Immature natural killer cell (primary cell): ENCODE results near the gene ITGA8. TPM values are rescaled to one million over a fixed set of nuclear protein-coding genes. Genes with fewer than 3 reads are reported as not detected.

ENCODE experiments used
- DNase-seq, 3 donors: peaks; one replicate each; pipeline ENCODE4 v3.0.0; 2022; ENCODE audit warnings: mixed read lengths in 1 of 3
- H3K27ac Mint-ChIP-seq, 6 donors: one replicate each; pipeline ENCODE4 v1.8.0; 2020; ENCODE audit warnings: mixed read lengths in 6 of 6, mild to moderate bottlenecking in 5 of 6, inconsistent platforms in 4 of 6, moderate library complexity in 3 of 6
- H3K27me3 Mint-ChIP-seq, 3 donors: one replicate each; pipeline ENCODE4 v1.8.0; 2020 to 2021; ENCODE audit warnings: low read depth in 3 of 3, mild to moderate bottlenecking in 3 of 3, mixed read lengths in 3 of 3, moderate library complexity in 3 of 3, inconsistent platforms in 1 of 3
- H3K36me3 Mint-ChIP-seq, 3 donors: one replicate each; pipeline ENCODE4 v1.8.0; 2020; ENCODE audit warnings: mixed read lengths in 3 of 3, inconsistent platforms in 2 of 3, mild to moderate bottlenecking in 2 of 3
- H3K4me1 Mint-ChIP-seq, 2 donors: one replicate each; pipeline ENCODE4 v1.8.0; 2020; ENCODE audit warnings: inconsistent platforms in 2 of 2, mild to moderate bottlenecking in 2 of 2, mixed read lengths in 2 of 2, moderate library complexity in 1 of 2
- H3K4me3 Mint-ChIP-seq, 5 donors: one replicate each; pipeline ENCODE4 v1.8.0; 2020; ENCODE audit warnings: mild to moderate bottlenecking in 5 of 5, mixed read lengths in 5 of 5, inconsistent platforms in 3 of 5, moderate library complexity in 3 of 5
- H3K9me3 Mint-ChIP-seq, 6 donors: one replicate each; pipeline ENCODE4 v1.8.0; 2020; ENCODE audit warnings: mild to moderate bottlenecking in 6 of 6, mixed read lengths in 6 of 6, inconsistent platforms in 4 of 6, moderate library complexity in 3 of 6
- polyA plus RNA-seq, 3 donors: library from polyadenylated mRNA; unstranded; fragments of 300-500 nt; fragmentation: Illumina TruSeq; gene quantifications; one replicate each; pipeline ENCODE4 v1.2.3, GENCODE V29; 2021

Gene ITGA8
- polyA plus RNA-seq, 3 donors from 2014 or later, result not detected

DNA sequence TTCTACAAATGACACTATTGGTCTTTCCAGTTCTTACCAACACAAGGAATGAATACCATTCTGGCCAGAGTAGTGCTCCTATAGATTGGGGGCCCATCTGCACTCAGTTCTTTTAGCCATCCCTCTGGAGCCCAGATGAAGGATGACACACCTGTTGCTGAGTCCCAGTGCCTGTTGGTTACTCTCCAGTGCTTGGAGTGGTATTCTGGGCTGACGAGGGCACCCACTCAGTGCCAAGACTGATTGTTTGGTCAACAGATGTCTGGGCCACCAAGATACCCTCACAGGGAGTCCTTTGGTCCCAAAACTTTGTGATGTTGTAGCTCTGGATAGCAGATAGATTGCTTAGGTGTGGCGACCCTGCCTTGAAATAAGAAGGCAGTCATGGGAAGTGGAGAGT is 23.7 kb upstream of the ITGA8 start:
- no peaks in the 10 kb centered on the region for H3K4me1 Mint-ChIP-seq
- DNase-seq, result no peak
- peaks cover 0 to 3% (median 0%) of the 10 kb centered on the region in 6 donors for H3K9me3 Mint-ChIP-seq
- H3K36me3 Mint-ChIP-seq, result no peaks in the 10 kb centered on the region
- H3K27me3 Mint-ChIP-seq, result peaks cover 1 to 12% (median 5%) of the 10 kb centered on the region in 3 donors
- no peak overlapping the region for H3K4me3 Mint-ChIP-seq
- H3K27ac Mint-ChIP-seq, result no peak overlapping the region

DNA sequence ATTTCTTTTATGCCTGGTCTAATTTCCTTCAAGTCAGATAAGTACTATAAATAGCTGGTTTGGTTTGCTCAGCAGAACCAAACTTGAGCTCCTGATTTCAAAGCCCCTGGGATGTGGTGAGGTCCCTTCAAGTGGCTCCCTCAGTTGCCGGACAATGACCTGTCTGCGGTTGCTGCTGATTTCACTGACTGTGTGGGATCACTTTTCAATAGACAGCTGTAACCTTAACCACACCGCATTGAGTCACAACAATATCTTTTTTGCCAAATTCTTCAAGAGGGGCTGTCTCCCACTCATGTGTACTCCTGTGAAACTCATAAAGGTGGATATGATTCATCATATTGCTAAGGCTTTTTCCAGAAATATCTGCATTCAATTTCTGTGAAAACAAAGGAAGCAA is 23.1 kb upstream of the ITGA8 start:
- H3K4me3 Mint-ChIP-seq, result no peak overlapping the region
- no peak overlapping the region for H3K27ac Mint-ChIP-seq
- DNase-seq, result no peak
- peaks cover 0 to 3% (median 0%) of the 10 kb centered on the region in 6 donors for H3K9me3 Mint-ChIP-seq
- H3K4me1 Mint-ChIP-seq, result no peaks in the 10 kb centered on the region
- H3K36me3 Mint-ChIP-seq, result no peaks in the 10 kb centered on the region
- H3K27me3 Mint-ChIP-seq, result peaks cover 0 to 8% (median 3%) of the 10 kb centered on the region in 3 donors

DNA sequence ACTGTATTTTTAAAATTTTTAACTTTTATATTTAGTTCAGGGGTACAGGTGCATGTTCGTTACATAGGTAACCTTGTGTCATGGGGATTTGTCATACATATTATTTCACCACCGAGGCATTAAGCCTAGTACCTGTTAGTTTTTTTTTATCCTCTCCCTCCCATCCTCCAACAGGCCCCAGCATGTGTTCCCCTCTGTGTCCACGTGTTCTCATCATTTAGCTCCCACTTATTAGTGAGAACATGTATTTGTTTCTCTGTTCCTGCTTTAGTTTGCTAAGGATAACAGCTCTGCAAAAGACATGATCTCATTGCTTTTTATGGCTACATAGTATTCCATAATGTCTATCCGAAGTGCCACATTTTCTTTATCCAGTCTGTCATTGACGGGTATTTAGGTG is 22.4 kb upstream of the ITGA8 start:
- H3K27me3 Mint-ChIP-seq, result peaks cover 0 to 7% (median 3%) of the 10 kb centered on the region in 3 donors
- no peak overlapping the region for H3K27ac Mint-ChIP-seq
- no peaks in the 10 kb centered on the region for H3K36me3 Mint-ChIP-seq
- H3K4me1 Mint-ChIP-seq, result no peaks in the 10 kb centered on the region
- no peak overlapping the region for H3K4me3 Mint-ChIP-seq
- peaks cover 0 to 3% (median 0%) of the 10 kb centered on the region in 6 donors for H3K9me3 Mint-ChIP-seq
- DNase-seq, result no peak

DNA sequence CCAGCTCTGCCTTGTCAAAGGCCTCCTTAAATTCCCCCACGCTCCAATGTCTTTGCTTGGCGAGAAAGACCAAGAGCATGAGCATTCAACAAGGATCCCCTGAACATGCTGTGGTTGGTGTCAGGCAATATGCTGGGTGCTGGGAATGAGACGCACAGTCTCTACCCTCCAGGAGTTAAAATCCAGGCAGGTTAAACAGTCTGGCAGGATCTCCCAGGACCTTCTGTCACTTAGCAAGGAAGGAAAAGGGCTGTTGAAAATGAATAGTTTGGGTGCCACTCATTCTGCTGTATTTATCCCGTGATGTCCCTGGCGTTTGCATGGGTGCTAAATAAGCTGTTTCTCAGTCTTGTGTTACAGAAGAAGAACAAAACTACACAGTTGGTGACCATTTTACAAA is 21.9 kb upstream of the ITGA8 start:
- H3K4me1 Mint-ChIP-seq, result no peaks in the 10 kb centered on the region
- H3K36me3 Mint-ChIP-seq, result no peaks in the 10 kb centered on the region
- no peak overlapping the region for H3K27ac Mint-ChIP-seq
- H3K27me3 Mint-ChIP-seq, result peaks cover 0 to 4% (median 3%) of the 10 kb centered on the region in 3 donors
- no peak overlapping the region for H3K4me3 Mint-ChIP-seq
- DNase-seq, result no peak
- H3K9me3 Mint-ChIP-seq, result peaks cover 0 to 3% (median 0%) of the 10 kb centered on the region in 6 donors

DNA sequence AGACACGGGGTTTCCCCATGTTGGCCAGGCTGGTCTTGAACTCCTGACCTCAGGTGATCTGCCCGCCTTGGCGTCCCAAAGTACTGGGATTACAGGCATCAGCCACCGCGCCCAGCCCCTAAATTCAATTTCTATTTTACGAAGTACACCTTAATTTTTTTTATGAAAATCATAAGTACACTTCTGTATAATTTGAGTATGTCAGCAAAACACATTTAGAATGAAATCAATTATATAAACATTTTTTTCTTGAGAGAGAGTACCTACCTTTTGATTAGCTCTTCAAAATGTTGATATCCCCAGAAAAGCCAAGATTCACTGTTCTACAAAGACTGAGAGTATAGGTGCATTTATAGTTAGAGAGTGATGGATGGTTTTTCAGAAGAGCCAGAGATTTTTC is 20.5 kb upstream of the ITGA8 start:
- no peak overlapping the region for H3K4me3 Mint-ChIP-seq
- no peak for DNase-seq
- H3K36me3 Mint-ChIP-seq, result no peaks in the 10 kb centered on the region
- H3K27ac Mint-ChIP-seq, result no peak overlapping the region
- H3K27me3 Mint-ChIP-seq, result peaks cover 0 to 4% (median 2%) of the 10 kb centered on the region in 3 donors
- peaks cover 0 to 3% (median 0%) of the 10 kb centered on the region in 6 donors for H3K9me3 Mint-ChIP-seq
- H3K4me1 Mint-ChIP-seq, result no peaks in the 10 kb centered on the region

DNA sequence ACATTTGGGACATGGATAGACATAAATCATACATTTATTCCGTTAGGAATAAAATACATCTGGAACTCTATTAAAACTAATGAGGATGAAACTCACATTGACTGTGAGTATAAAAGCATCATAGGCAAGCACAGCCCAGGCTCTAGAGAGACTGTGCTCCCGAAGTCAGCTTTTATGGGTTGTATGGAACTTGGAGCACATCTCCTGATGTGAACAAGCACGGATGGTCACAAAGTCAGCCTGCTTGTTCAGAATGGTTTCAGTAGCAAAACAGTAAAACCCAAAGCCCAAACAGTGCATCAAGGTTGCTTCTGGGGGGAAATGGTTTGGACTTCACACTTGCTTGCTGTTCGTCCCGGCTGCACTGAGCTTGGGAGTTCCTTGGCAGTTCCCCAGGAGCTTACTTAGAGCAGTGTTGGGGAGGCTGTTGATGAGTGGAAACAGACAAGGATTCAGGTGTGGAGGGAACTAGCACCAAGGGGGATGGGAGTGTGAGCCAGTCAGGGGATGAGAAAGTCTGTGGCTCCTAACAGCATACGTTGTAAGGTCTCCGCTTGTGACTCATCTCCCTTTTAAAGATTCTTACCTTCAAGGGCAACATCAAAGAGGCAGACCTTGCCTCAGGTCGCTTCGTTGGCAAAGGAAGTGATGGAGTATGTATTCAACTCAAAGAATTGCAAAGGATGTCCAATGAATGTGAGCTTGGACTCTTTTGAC is 19.7 kb upstream of the ITGA8 start:
- DNase-seq, result no peak
- no peaks in the 10 kb centered on the region for H3K4me1 Mint-ChIP-seq
- H3K4me3 Mint-ChIP-seq, result no peak overlapping the region
- H3K27ac Mint-ChIP-seq, result no peak overlapping the region
- H3K9me3 Mint-ChIP-seq, result peaks cover 0 to 3% (median 0%) of the 10 kb centered on the region in 6 donors
- H3K27me3 Mint-ChIP-seq, result peaks cover 0 to 4% (median 0%) of the 10 kb centered on the region in 3 donors
- H3K36me3 Mint-ChIP-seq, result no peaks in the 10 kb centered on the region

DNA sequence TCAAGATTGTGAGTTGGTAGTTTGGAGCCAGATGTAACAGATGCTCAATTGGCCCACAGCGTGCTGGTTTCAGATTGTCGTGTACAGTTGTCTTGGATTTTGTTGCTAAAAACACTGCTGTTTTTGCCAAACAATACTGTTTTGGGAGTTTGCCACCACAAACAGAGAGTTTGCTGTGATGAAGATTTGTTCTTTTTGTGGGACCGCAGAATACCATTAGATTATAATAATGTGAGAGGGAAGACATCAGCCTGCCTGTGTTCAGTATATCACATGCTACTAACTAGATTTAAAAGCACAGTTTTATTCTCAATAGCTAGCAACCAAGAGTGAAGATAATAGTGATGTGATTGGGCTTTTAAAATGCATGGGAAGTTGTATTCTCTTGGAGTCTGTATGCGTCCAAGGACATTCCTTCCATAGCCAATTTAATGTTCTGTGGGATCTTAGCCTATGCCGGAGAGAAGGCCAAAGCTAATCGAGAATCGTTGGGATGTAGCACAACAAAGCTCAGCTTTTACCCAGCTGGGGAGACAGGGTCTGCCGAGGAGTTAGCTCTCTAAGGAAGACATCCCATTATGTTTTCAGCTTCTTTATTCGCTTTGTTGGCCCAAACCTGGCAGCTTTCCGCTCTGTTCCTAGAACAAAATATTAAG is 18.7 kb upstream of the ITGA8 start:
- DNase-seq, result no peak
- Mint-ChIP-seq H3K27me3 (peaks cover 0 to 4% (median 4%) of the 10 kb centered on the region in 3 donors), H3K27ac (no peak overlapping the region), H3K36me3 (no peaks in the 10 kb centered on the region), H3K9me3 (peaks cover 0 to 2% (median 0%) of the 10 kb centered on the region in 6 donors), H3K4me1 (no peaks in the 10 kb centered on the region), H3K4me3 (no peak overlapping the region)

DNA sequence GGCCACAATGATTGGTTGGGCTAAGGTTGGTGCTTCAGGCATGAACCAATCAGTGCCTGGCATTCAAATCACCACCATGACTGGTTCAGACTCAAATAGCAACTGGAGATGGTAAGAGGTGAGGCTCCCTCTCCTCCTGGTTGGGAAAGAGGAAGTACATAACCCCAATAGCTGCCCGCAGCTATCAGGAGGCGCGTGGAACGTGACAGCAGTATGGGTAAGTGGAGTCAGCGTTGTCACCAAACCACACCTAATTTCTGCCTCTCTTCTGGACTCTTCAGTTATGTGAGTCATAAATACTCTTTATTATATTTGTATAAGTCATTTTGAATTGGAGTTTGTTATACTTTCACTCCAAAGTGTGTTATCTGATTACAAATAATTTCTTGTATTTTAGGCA is 17.9 kb upstream of the ITGA8 start:
- Mint-ChIP-seq H3K27ac (no peak overlapping the region), H3K4me3 (no peak overlapping the region), H3K9me3 (peaks cover 0 to 2% (median 0%) of the 10 kb centered on the region in 6 donors), H3K27me3 (peaks cover 0 to 4% (median 4%) of the 10 kb centered on the region in 3 donors), H3K36me3 (no peaks in the 10 kb centered on the region), H3K4me1 (no peaks in the 10 kb centered on the region)
- DNase-seq, result no peak

DNA sequence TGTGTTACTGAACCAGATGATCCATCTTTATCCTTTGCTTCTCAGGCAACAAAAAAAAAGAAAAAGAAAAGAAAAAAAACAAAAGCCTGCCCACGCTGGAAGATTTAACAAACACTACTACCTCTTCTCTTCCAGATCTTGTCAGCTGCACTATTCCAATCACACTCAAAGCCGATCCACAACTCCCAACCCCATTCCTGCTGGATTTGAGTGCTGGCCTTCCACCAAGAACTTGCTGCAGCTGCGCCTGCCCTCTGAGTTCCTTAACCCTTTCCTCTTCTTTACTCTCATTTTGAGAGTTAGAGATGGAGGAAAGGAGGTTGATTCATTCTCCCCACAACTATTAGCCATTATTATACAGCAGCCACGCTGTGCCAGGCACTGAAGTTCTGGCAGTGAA is 16.0 kb upstream of the ITGA8 start:
- no peak overlapping the region for H3K27ac Mint-ChIP-seq
- DNase-seq, result no peak
- H3K9me3 Mint-ChIP-seq, result peaks cover 0 to 6% (median 1%) of the 10 kb centered on the region in 6 donors
- no peak overlapping the region for H3K4me3 Mint-ChIP-seq
- peaks cover 2 to 6% (median 4%) of the 10 kb centered on the region in 3 donors for H3K27me3 Mint-ChIP-seq
- no peaks in the 10 kb centered on the region for H3K36me3 Mint-ChIP-seq
- H3K4me1 Mint-ChIP-seq, result no peaks in the 10 kb centered on the region

DNA sequence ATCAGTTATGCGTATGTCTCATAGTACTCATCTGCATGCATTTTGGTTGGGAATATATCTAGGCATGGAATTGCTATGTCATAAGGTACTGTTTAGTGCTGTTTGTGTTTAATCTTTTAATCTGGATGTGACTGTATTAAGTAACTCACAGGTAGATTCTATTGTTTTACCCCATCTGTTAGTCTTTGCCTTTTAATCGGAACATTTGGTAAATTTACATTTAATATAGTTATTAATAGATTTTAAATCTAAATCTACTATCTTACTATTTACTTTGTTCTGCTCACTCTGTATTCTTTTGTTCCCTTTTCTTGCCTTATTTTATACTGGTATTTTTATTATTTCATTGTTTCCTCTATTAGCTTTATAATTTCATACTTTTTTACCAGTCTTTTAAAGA is 10.6 kb upstream of the ITGA8 start:
- Mint-ChIP-seq H3K9me3 (peaks cover 0 to 7% (median under 1%) of the 10 kb centered on the region in 6 donors), H3K27me3 (peaks cover 2 to 6% (median 4%) of the 10 kb centered on the region in 3 donors), H3K36me3 (no peaks in the 10 kb centered on the region), H3K27ac (no peak overlapping the region), H3K4me1 (no peaks in the 10 kb centered on the region), H3K4me3 (no peak overlapping the region)
- no peak for DNase-seq

DNA sequence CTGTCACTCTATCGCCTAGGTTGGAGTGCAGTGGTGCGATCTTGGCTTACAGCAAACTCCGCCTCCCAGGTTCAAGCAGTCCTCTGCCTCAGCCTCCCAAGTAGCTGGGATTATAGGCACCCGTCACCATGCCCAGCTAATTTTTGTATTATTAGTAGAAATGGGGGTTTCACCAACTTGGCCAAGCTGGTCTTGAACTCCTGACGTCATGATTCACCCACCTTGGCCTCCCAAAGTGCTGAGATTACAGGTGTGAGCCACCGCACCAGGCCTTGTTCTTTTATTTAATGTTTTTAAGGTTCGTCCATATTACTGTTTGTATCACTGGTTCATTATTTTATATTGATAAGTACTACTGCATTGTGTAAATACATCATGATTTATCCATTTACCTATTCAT is 10.2 kb upstream of the ITGA8 start:
- Mint-ChIP-seq H3K36me3 (no peaks in the 10 kb centered on the region), H3K9me3 (peaks cover 0 to 7% (median under 1%) of the 10 kb centered on the region in 6 donors), H3K27ac (no peak overlapping the region), H3K4me3 (no peak overlapping the region), H3K27me3 (peaks cover 2 to 6% (median 4%) of the 10 kb centered on the region in 3 donors), H3K4me1 (no peaks in the 10 kb centered on the region)
- DNase-seq, result no peak

DNA sequence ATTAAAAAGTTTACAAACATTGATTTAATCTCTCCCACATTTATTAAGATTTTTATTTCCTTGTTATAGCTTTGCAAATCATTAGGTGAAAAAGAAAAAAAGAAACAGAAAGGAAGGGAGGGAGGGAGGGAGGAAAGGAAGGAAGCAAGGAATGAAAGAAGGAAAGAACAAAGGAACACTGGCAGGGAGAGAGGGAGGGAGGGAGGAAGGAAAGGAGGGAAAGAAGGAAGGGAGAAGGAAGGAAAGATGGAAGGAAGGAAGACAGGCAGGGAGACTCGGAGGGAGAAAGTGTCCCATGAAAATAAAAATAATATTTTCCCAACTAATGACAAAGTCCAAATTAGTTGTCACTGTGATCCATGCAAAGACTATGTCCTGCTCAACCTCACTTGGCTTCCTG is 6.3 kb upstream of the ITGA8 start:
- no peak for DNase-seq
- H3K9me3 Mint-ChIP-seq, result peaks cover 0 to 4% (median under 1%) of the 10 kb centered on the region in 6 donors
- no peaks in the 10 kb centered on the region for H3K4me1 Mint-ChIP-seq
- H3K36me3 Mint-ChIP-seq, result no peaks in the 10 kb centered on the region
- no peak overlapping the region for H3K27ac Mint-ChIP-seq
- no peak overlapping the region for H3K4me3 Mint-ChIP-seq
- H3K27me3 Mint-ChIP-seq, result peaks cover 2 to 9% (median 4%) of the 10 kb centered on the region in 3 donors

DNA sequence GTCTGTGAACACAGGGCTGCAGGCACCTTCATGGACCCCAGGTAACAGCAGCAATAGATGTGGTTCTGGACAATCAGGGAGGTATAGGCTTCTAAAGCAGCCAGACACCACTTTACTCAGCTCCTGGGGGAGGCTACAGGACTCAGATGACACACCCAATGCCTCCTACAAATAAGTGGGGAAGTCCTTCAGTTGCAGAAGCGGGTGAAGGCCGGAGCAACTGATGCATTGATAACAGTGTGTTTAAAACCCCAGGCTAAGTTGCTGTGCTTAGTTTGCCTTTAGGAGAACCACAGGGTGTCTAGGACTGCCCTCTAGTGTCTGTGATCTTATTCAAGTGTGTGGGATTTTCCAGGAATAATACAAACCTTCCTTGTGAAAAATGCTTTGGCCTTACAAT is 5.9 kb upstream of the ITGA8 start:
- DNase-seq, result no peak
- no peak overlapping the region for H3K4me3 Mint-ChIP-seq
- H3K4me1 Mint-ChIP-seq, result no peaks in the 10 kb centered on the region
- H3K9me3 Mint-ChIP-seq, result peaks cover 0 to 1% (median 0%) of the 10 kb centered on the region in 6 donors
- no peaks in the 10 kb centered on the region for H3K36me3 Mint-ChIP-seq
- peaks cover 0 to 8% (median 4%) of the 10 kb centered on the region in 3 donors for H3K27me3 Mint-ChIP-seq
- no peak overlapping the region for H3K27ac Mint-ChIP-seq

DNA sequence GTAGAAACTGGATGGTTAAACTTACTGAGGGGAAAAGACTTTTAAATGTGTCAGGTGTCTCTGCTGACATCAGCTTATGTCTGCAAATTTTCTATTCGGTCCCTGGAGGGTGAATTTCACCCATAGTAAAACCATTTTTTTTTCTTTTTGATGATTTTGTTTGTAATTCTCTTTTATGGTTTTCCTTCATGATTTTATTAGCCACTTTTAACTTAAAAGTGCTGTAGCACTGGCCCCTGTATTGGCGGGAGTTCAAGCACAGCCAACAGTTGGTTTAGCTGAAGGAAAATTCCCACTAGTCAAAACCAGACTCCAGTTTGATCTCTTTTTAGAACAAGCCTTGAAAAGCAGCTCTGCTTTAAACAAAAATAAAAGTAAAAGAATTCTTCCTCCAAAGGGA is 5.0 kb upstream of the ITGA8 start:
- Mint-ChIP-seq H3K4me3 (no peak overlapping the region), H3K36me3 (no peaks in the 10 kb centered on the region), H3K27me3 (peaks cover 0 to 8% (median 7%) of the 10 kb centered on the region in 3 donors), H3K27ac (no peak overlapping the region), H3K4me1 (no peaks in the 10 kb centered on the region), H3K9me3 (peaks cover 0 to 1% (median 0%) of the 10 kb centered on the region in 6 donors)
- DNase-seq, result no peak
